Uterus (tissue), 4 donors: ENCODE measurements around the gene INPP5A. TPM values are rescaled to one million over a fixed set of nuclear protein-coding genes. Genes with fewer than 3 reads are reported as not detected.
A peak's percentile ranks its signal among the peaks of the same experiment; 100 is the strongest.

Source experiments
- DNase-seq, 2 donors: peaks; one replicate each; pipeline ENCODE4 v3.0.0-alpha.2; 2019 to 2020
- H3K27ac ChIP-seq, 2 donors: fragments of 200-600 bp; sonication (generic); 1 replicate in 1 of 2; 2 replicates in 1 of 2; pipeline ENCODE4 v1.5.1; 2016 to 2018
- H3K27me3 ChIP-seq, 2 donors: fragments of 200-600 bp; sonication (generic); one replicate each; pipeline ENCODE4 v1.5.1; 2018 to 2019; ENCODE audit warnings: control low read depth in 1 of 2
- H3K36me3 ChIP-seq, 2 donors: fragments of 200-600 bp; sonication (generic); one replicate each; pipeline ENCODE4 v1.5.1; 2019; ENCODE audit warnings: control low read depth in 1 of 2
- H3K4me1 ChIP-seq, 2 donors: fragments of 200-600 bp; sonication (generic); one replicate each; pipeline ENCODE4 v1.5.1; 2018 to 2019; ENCODE audit warnings: control low read depth in 1 of 2
- H3K4me3 ChIP-seq, 2 donors: fragments of 200-600 bp; sonication (generic); 1 replicate in 1 of 2; 2 replicates in 1 of 2; pipeline ENCODE4 v1.5.1; 2018 to 2019; ENCODE audit warnings: mild to moderate bottlenecking in 1 of 2
- H3K9me3 ChIP-seq, 2 donors: fragments of 200-600 bp; sonication (generic); one replicate each; pipeline ENCODE4 v1.5.1; 2019; ENCODE audit warnings: control low read depth in 1 of 2
- CTCF ChIP-seq, 4 experiments: fragments of 200-600 bp in 2 of 4; fragments of 450-650 bp in 2 of 4; sonication (generic) in 2 of 4; IDR thresholded peaks; one replicate each; pipeline ENCODE4 v1.5.1; 2016 to 2019; ENCODE audit warnings: antibody characterized with exemption in 4 of 4, mild to moderate bottlenecking in 2 of 4, moderate library complexity in 1 of 4
- POLR2A ChIP-seq, 2 donors: fragments of 450-650 bp; IDR thresholded peaks; one replicate each; pipeline ENCODE4 v1.6.1; 2016; ENCODE audit warnings: antibody characterized with exemption in 2 of 2, mild to moderate bottlenecking in 1 of 2, moderate library complexity in 1 of 2
- intact Hi-C: fragments of 100-400 bp; cut with DNase I; formaldehyde crosslinking; loops from one replicate; pipeline ENCODE4 v1.15.1; 2023; ENCODE audit warnings: low total_unique reads
- total RNA-seq, 4 donors: library from RNA; depleted of rRNA in 3 of 4; stranded (reverse); fragments of >200 nt in 3 of 4; gene quantifications; one replicate each; pipeline versions ENCODE4 v1.1.0 to v1.2.4, GENCODE V29; 2014 to 2023
- donor health status: DM: yes; HTN: yes; CAD: no.

INPP5A gene
- total RNA-seq, 4 donors from 2014 or later: 22.5 to 160 (median 93.2) TPM

- Histone ChIP-seq H3K27ac (no peak overlapping the region), H3K4me3 (no peak overlapping the region), H3K36me3 (no peaks in the 10 kb centered on the region), H3K27me3 (no peaks in the 10 kb centered on the region), H3K4me1 (peaks cover 0 to 1% of the 10 kb centered on the region in 2 donors), H3K9me3 (peaks cover 0 to 20% of the 10 kb centered on the region in 2 donors)
- DNase-seq: no peak
- intact Hi-C loops: no loop called here
- no peak for TF ChIP-seq POLR2A (IDR thresholded peaks at IDR 0.05)
- TF ChIP-seq CTCF (IDR thresholded peaks at IDR 0.05): no peak
These were observed 80.1 kb downstream of the INPP5A start for GRCh38 chr10:132617737-132618052.

DNA sequence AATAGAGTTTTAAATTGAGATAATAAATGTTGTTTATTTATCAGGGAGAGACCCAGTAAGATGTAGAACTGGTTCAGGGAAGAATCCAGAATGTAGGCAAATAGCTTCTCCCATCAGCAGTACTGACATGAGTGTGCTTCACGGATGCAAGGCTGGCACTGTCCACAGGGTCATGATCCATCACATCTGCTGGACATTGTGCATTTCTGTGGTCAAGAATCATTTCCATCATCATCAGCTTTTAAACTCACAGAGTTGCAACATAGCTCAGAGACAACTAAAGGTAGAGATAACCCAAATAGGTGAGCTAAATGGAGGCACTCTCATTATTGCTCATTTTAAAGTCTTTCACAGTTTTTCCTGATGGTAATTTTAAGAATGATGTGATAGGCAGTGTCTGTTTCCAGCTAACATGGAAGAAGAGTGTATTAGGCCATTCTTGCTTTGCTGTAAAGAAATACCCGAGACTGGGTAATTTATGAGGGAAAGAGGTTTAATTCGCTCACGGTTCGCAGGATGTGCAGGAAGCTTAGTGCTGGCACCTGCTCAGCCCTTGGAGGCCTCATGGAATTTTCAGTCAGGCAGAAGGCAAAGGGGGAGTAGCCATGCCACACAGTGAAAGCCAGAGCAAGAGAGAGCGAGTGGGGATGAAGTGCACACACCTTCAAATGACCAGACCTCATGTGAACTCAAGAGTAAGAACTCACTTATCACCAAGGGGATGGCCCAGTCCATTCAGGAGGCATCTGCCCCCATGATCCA is 80.8 kb downstream of the INPP5A start:
- H3K27ac ChIP-seq: no peak overlapping the region
- intact Hi-C loops: no loop called here
- no peaks in the 10 kb centered on the region for H3K4me1 ChIP-seq

DNA sequence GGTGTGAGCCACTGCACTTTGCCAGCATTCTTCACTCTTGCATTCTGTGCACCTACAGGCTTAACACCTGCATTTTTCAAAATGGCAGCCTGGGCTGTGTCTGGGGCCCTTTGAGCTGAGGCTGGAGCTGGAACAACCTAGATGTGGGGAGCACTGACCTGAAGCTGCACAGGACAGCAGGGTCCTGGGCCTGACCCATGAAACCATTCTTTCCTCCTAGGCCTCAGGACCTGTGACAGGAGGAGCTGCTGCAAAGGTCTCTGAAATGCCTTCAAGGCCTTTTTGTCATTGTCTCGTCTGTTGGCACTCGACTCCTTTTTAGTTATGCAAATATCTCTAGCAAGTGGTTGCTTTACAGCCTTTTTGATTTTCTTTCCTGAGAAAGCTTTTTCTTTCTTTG is 82.3 kb downstream of the INPP5A start:
- Histone ChIP-seq H3K27ac (no peak overlapping the region), H3K27me3 (no peaks in the 10 kb centered on the region), H3K36me3 (no peaks in the 10 kb centered on the region), H3K4me1 (peaks cover 0 to 5% of the 10 kb centered on the region in 2 donors), H3K4me3 (no peak overlapping the region), H3K9me3 (peaks cover 0 to 20% of the 10 kb centered on the region in 2 donors)
- intact Hi-C loops: no loop called here
- no peak for DNase-seq
- TF ChIP-seq CTCF (IDR thresholded peaks at IDR 0.05) (no peak), POLR2A (IDR thresholded peaks at IDR 0.05) (no peak)

More for the DNA sequence above, 80.8 kb downstream of the INPP5A start:
- no peak for TF ChIP-seq CTCF (IDR thresholded peaks at IDR 0.05)
- TF ChIP-seq POLR2A (IDR thresholded peaks at IDR 0.05): no peak
- DNase-seq: no peak
- Histone ChIP-seq H3K4me3 (no peak overlapping the region), H3K27me3 (no peaks in the 10 kb centered on the region), H3K9me3 (peaks cover 0 to 20% of the 10 kb centered on the region in 2 donors), H3K36me3 (no peaks in the 10 kb centered on the region)

DNA sequence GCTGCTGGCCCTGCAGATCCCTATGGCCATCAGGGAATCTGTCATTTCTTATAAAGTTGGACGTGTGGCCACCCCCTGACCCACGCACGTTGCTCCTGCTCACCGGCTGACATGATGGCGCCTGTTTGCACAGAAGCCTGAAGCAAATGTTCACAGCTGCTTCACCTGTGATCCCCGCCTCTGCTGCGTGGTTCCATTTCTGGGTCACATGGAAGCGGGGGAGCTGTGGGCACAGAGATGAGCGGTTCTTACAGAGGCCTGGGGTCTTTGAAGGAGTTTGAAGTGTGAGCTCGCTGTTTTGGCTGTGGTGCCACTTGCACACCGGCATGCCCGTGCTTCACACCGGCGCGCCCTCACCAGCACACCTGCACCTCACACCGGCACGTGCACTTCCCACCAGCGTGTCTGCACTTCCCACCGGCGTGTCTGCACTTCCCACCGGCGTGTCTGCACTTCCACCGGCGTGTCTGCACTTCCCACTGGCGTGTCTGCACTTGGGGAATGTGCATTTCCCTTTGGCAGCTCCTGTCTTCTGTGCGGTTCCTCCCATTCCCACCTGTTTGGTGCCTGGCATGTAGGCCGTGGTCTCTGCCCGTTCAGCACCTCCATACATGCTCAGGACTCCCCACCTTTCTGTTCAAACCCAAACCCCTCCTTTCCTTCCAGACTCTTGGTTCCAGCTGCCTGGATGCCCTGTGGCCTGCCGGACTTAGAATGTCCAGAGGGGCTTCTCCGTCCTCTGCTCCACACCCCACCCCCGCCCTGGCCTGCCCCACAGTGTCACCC is 86.7 kb downstream of the INPP5A start:
- H3K9me3 ChIP-seq: peaks cover 0 to 19% of the 10 kb centered on the region in 2 donors
- peak overlapping the region; percentile 65 to 67 for H3K27ac ChIP-seq
- intact Hi-C loops: no loop called here
- no peaks in the 10 kb centered on the region for H3K36me3 ChIP-seq
- peaks cover 0 to 18% of the 10 kb centered on the region in 2 donors for H3K4me1 ChIP-seq
- DNase-seq: peak; percentile 16 to 19
- no peak for TF ChIP-seq CTCF (IDR thresholded peaks at IDR 0.05)
- no peak for TF ChIP-seq POLR2A (IDR thresholded peaks at IDR 0.05)
- H3K4me3 ChIP-seq: no peak overlapping the region
- no peaks in the 10 kb centered on the region for H3K27me3 ChIP-seq
